Parathyroid adenoma (tissue), 2 donors: ENCODE data around the gene C1orf35.

Source experiments
- H2AFZ ChIP-seq: fragments of 300-600 bp; sonication (generic); one replicate; pipeline ENCODE4 v1.7.0; 2017; ENCODE audit warnings: antibody characterized with exemption, mild to moderate bottlenecking
- H3K27ac ChIP-seq: fragments of 300-600 bp; sonication (generic); one replicate; pipeline ENCODE4 v1.7.0; 2017
- H3K27me3 ChIP-seq: fragments of 300-600 bp; sonication (generic); one replicate; pipeline ENCODE4 v1.7.0; 2017; ENCODE audit warnings: low read length; ENCODE audit not compliant: control insufficient read depth, insufficient read depth
- H3K36me3 ChIP-seq: fragments of 300-600 bp; sonication (generic); one replicate; pipeline ENCODE4 v1.7.0; 2017; ENCODE audit warnings: low read length; ENCODE audit not compliant: control insufficient read depth, insufficient read depth
- H3K4me1 ChIP-seq: fragments of 300-600 bp; sonication (generic); one replicate; pipeline ENCODE4 v1.7.0; 2017; ENCODE audit warnings: control low read depth
- H3K4me2 ChIP-seq: fragments of 300-600 bp; sonication (generic); one replicate; pipeline ENCODE4 v1.7.0; 2017; ENCODE audit warnings: low read length
- H3K4me3 ChIP-seq: fragments of 300-600 bp; sonication (generic); one replicate; pipeline ENCODE4 v1.7.0; 2017; ENCODE audit warnings: low read depth, low read length
- H3K79me2 ChIP-seq: fragments of 300-600 bp; sonication (generic); one replicate; pipeline ENCODE4 v1.7.0; 2017; ENCODE audit warnings: control low read depth
- H3K9ac ChIP-seq: fragments of 300-600 bp; sonication (generic); one replicate; pipeline ENCODE4 v1.7.0; 2017; ENCODE audit warnings: mild to moderate bottlenecking
- H3K9me3 ChIP-seq: fragments of 300-600 bp; sonication (generic); one replicate; pipeline ENCODE4 v1.7.0; 2017; ENCODE audit warnings: low read length; ENCODE audit not compliant: control insufficient read depth
- CTCF ChIP-seq: fragments of 300-600 bp; sonication (generic); IDR thresholded peaks from one replicate; pipeline ENCODE4 v1.7.0; 2017; ENCODE audit warnings: antibody characterized with exemption, mild to moderate bottlenecking
- donor health status: primary hyperparathyroidism.

C1orf35 gene

GRCh38 chr1:228145463-228146416 is 42.6 kb upstream of the C1orf35 start:
- Histone ChIP-seq H3K36me3 (no peaks in the 10 kb centered on the region), H3K4me3 (no peak overlapping the region), H3K79me2 (peaks cover 50% of the 10 kb centered on the region), H3K27ac (no peak overlapping the region), H3K4me2 (no peak overlapping the region), H3K9ac (no peak overlapping the region), H3K4me1 (peaks cover 4% of the 10 kb centered on the region), H3K9me3 (no peaks in the 10 kb centered on the region), H3K27me3 (no peaks in the 10 kb centered on the region), H2AFZ (no peak overlapping the region)
- TF ChIP-seq CTCF, result no peak

GRCh38 chr1:228144993-228145343 is 41.8 kb upstream of the C1orf35 start:
- Histone ChIP-seq H3K4me3 (no peak overlapping the region), H3K79me2 (peaks cover 47% of the 10 kb centered on the region), H3K4me1 (peaks cover 4% of the 10 kb centered on the region), H3K4me2 (no peak overlapping the region), H3K27me3 (no peaks in the 10 kb centered on the region), H3K9me3 (no peaks in the 10 kb centered on the region), H3K27ac (no peak overlapping the region), H2AFZ (no peak overlapping the region), H3K9ac (no peak overlapping the region), H3K36me3 (no peaks in the 10 kb centered on the region)
- no peak for TF ChIP-seq CTCF

- Histone ChIP-seq H3K4me3 (no peak overlapping the region), H3K27me3 (no peaks in the 10 kb centered on the region), H3K4me2 (no peak overlapping the region), H3K9ac (no peak overlapping the region), H3K4me1 (peaks cover 4% of the 10 kb centered on the region), H3K27ac (no peak overlapping the region), H3K9me3 (no peaks in the 10 kb centered on the region), H3K79me2 (peaks cover 45% of the 10 kb centered on the region), H3K36me3 (no peaks in the 10 kb centered on the region), H2AFZ (no peak overlapping the region)
- no peak for TF ChIP-seq CTCF
Observed at GRCh38 chr1:228144193-228144992, 41.3 kb upstream of the C1orf35 start.

GRCh38 chr1:228143480-228144192 is 40.5 kb upstream of the C1orf35 start:
- H3K27ac ChIP-seq, result no peak overlapping the region
- H3K9ac ChIP-seq, result no peak overlapping the region

More at GRCh38 chr1:228143480-228144192, 40.5 kb upstream of the C1orf35 start:
- no peaks in the 10 kb centered on the region for H3K27me3 ChIP-seq
- no peaks in the 10 kb centered on the region for H3K36me3 ChIP-seq
- no peak overlapping the region for H2AFZ ChIP-seq
- H3K9me3 ChIP-seq, result no peaks in the 10 kb centered on the region
- no peak for TF ChIP-seq CTCF
- H3K4me3 ChIP-seq, result no peak overlapping the region
- no peak overlapping the region for H3K4me2 ChIP-seq
- H3K79me2 ChIP-seq, result peaks cover 45% of the 10 kb centered on the region
- peaks cover 4% of the 10 kb centered on the region for H3K4me1 ChIP-seq
